Neural progenitor cell (in vitro differentiated cells): ENCODE results near the gene TIGD2. TPM values are rescaled to one million over a fixed set of nuclear protein-coding genes. Genes with fewer than 3 reads are reported as not detected.

Experiments
- DNase-seq: peaks from one replicate; pipeline ENCODE4 v3.0.0-alpha.2; 2016; ENCODE audit warnings: low spot score
- H2AFZ ChIP-seq: fragments of 200-600 bp; sonication (generic); replicated peaks from 2 replicates; pipeline ENCODE4 v1.6.1; 2016; ENCODE audit warnings: antibody characterized with exemption
- H3F3A ChIP-seq: fragments of 200-600 bp; sonication (generic); 2 replicates; pipeline ENCODE4 v1.6.1; 2016; ENCODE audit warnings: antibody characterized with exemption, low read depth
- H3K27ac ChIP-seq: fragments of 200-600 bp; sonication (generic); 2 replicates; pipeline ENCODE4 v1.5.1; 2016; ENCODE audit warnings: mild to moderate bottlenecking
- H3K27me3 ChIP-seq: fragments of 200-600 bp; sonication (generic); 2 replicates; pipeline ENCODE4 v1.6.1; 2016; ENCODE audit warnings: mild to moderate bottlenecking, moderate library complexity
- H3K36me3 ChIP-seq: fragments of 200-600 bp; sonication (generic); 2 replicates; pipeline ENCODE4 v1.5.1; 2016
- H3K4me1 ChIP-seq: fragments of 200-600 bp; sonication (generic); 2 replicates; pipeline ENCODE4 v1.6.1; 2016; ENCODE audit warnings: mixed run types
- H3K4me2 ChIP-seq: fragments of 200-600 bp; sonication (generic); 2 replicates; pipeline ENCODE4 v1.6.1; 2016
- H3K4me3 ChIP-seq: fragments of 200-600 bp; sonication (generic); 2 replicates; pipeline ENCODE4 v1.5.1; 2016
- H3K79me2 ChIP-seq: fragments of 200-600 bp; sonication (generic); 2 replicates; pipeline ENCODE4 v1.6.1; 2016; ENCODE audit warnings: low read depth
- H3K9ac ChIP-seq: fragments of 200-600 bp; sonication (generic); 2 replicates; pipeline ENCODE4 v1.6.1; 2016
- H3K9me3 ChIP-seq: fragments of 200-600 bp; sonication (generic); 2 replicates; pipeline ENCODE4 v1.5.1; 2016; ENCODE audit warnings: low read depth
- H4K20me1 ChIP-seq: fragments of 200-600 bp; sonication (generic); 2 replicates; pipeline ENCODE4 v1.6.1; 2016; ENCODE audit warnings: low read depth
- H3K27ac Mint-ChIP-seq: 3 replicates; pipeline ENCODE4 v1.8.0; 2021; ENCODE audit warnings: mixed read lengths
- H3K27me3 Mint-ChIP-seq: 2 replicates; pipeline ENCODE4 v1.8.0; 2022; ENCODE audit warnings: low read depth, mild to moderate bottlenecking, inconsistent platforms, moderate library complexity, mixed read lengths; ENCODE audit not compliant: insufficient read depth
- H3K36me3 Mint-ChIP-seq: 3 replicates; pipeline ENCODE4 v1.8.0; 2021; ENCODE audit warnings: mixed read lengths
- H3K4me1 Mint-ChIP-seq: 3 replicates; pipeline ENCODE4 v1.8.0; 2021; ENCODE audit warnings: mixed read lengths
- H3K4me3 Mint-ChIP-seq: 3 replicates; pipeline ENCODE4 v1.8.0; 2021; ENCODE audit warnings: mild to moderate bottlenecking, moderate library complexity, mixed read lengths
- H3K9me3 Mint-ChIP-seq: 3 replicates; pipeline ENCODE4 v1.8.0; 2020; ENCODE audit warnings: mixed read lengths
- CTCF ChIP-seq: fragments of 200-600 bp; sonication (generic); IDR thresholded peaks from 2 replicates; pipeline ENCODE4 v1.5.1; 2017; ENCODE audit warnings: antibody characterized with exemption, mild to moderate bottlenecking
- EZH2 ChIP-seq: fragments of 200-600 bp; sonication (generic); IDR thresholded peaks from 2 replicates; pipeline ENCODE4 v1.6.1; 2017; ENCODE audit warnings: antibody characterized with exemption, mild to moderate bottlenecking, moderate library complexity
- EZH2phosphoT487 ChIP-seq: fragments of 200-600 bp; sonication (generic); IDR thresholded peaks from 2 replicates; pipeline ENCODE4 v1.6.1; 2017; ENCODE audit warnings: antibody characterized with exemption
- total RNA-seq: library from RNA; depleted of rRNA; stranded (reverse); fragments of >200 nt; gene quantifications from 2 replicates; pipeline ENCODE4 v1.2.3, GENCODE V29; 2015; ENCODE audit warnings: low replicate concordance

Gene TIGD2
- total RNA-seq, 1 donor from 2014 or later, result 28.1 TPM

GRCh38 chr4:89119836-89120235 is 8.5 kb downstream of the TIGD2 start:
- Histone ChIP-seq H4K20me1 (no peaks in the 10 kb centered on the region), H3K4me1 (no peaks in the 10 kb centered on the region), H3K79me2 (no peaks in the 10 kb centered on the region), H2AFZ (no peak overlapping the region), H3K4me3 (no peak overlapping the region), H3F3A (no peaks in the 10 kb centered on the region), H3K27me3 (no peaks in the 10 kb centered on the region), H3K9me3 (no peaks in the 10 kb centered on the region), H3K27ac (no peak overlapping the region), H3K36me3 (peaks cover 3% of the 10 kb centered on the region), H3K4me2 (no peak overlapping the region), H3K9ac (no peak overlapping the region)
- peaks cover 14% of the 10 kb centered on the region for H3K36me3 Mint-ChIP-seq
- H3K4me1 Mint-ChIP-seq, result peaks cover 3% of the 10 kb centered on the region
- H3K27ac Mint-ChIP-seq, result no peak overlapping the region
- TF ChIP-seq EZH2phosphoT487 (no peak), EZH2 (no peak), CTCF (no peak)
- H3K27me3 Mint-ChIP-seq, result peaks cover 2% of the 10 kb centered on the region
- peaks cover 5% of the 10 kb centered on the region for H3K9me3 Mint-ChIP-seq
- H3K4me3 Mint-ChIP-seq, result no peak overlapping the region
- no peak for DNase-seq

GRCh38 chr4:89121387-89122068 is 10.2 kb downstream of the TIGD2 start:
- Histone ChIP-seq H2AFZ (no peak overlapping the region), H3K79me2 (no peaks in the 10 kb centered on the region), H4K20me1 (no peaks in the 10 kb centered on the region), H3F3A (no peaks in the 10 kb centered on the region), H3K4me2 (no peak overlapping the region), H3K27ac (no peak overlapping the region), H3K4me1 (no peaks in the 10 kb centered on the region), H3K27me3 (no peaks in the 10 kb centered on the region), H3K9me3 (no peaks in the 10 kb centered on the region), H3K36me3 (no peaks in the 10 kb centered on the region), H3K9ac (no peak overlapping the region), H3K4me3 (no peak overlapping the region)
- TF ChIP-seq EZH2 (no peak), EZH2phosphoT487 (no peak), CTCF (no peak)
- Mint-ChIP-seq H3K36me3 (peaks cover 6% of the 10 kb centered on the region), H3K4me3 (no peak overlapping the region), H3K27ac (no peak overlapping the region), H3K27me3 (peaks cover 2% of the 10 kb centered on the region), H3K9me3 (peaks cover 5% of the 10 kb centered on the region), H3K4me1 (peaks cover 8% of the 10 kb centered on the region)
- DNase-seq, result no peak

GRCh38 chr4:89123451-89123851 is 12.1 kb downstream of the TIGD2 start:
- no peak overlapping the region for H2AFZ ChIP-seq
- H3K27me3 Mint-ChIP-seq, result peaks cover 2% of the 10 kb centered on the region
- H3K36me3 Mint-ChIP-seq, result peaks cover 6% of the 10 kb centered on the region
- H3K27ac Mint-ChIP-seq, result no peak overlapping the region
- H3K9me3 ChIP-seq, result no peaks in the 10 kb centered on the region
- H3K27me3 ChIP-seq, result no peaks in the 10 kb centered on the region
- H3K36me3 ChIP-seq, result no peaks in the 10 kb centered on the region
- no peak overlapping the region for H3K4me2 ChIP-seq
- H3K9me3 Mint-ChIP-seq, result peaks cover 5% of the 10 kb centered on the region
- no peaks in the 10 kb centered on the region for H4K20me1 ChIP-seq
- no peaks in the 10 kb centered on the region for H3K79me2 ChIP-seq
- peaks cover 8% of the 10 kb centered on the region for H3K4me1 Mint-ChIP-seq
- no peaks in the 10 kb centered on the region for H3F3A ChIP-seq
- no peak overlapping the region for H3K4me3 Mint-ChIP-seq
- TF ChIP-seq EZH2phosphoT487 (no peak), CTCF (no peak), EZH2 (no peak)
- no peak overlapping the region for H3K27ac ChIP-seq
- H3K9ac ChIP-seq, result no peak overlapping the region
- no peak for DNase-seq
- no peaks in the 10 kb centered on the region for H3K4me1 ChIP-seq
- H3K4me3 ChIP-seq, result no peak overlapping the region
